ENCODE results near the gene BEST4.
"Not testable (repeated sequence)": the region's sequence is repeated elsewhere in the genome, so short reads cannot be mapped to it uniquely, and the experiment has no call there.

GRCh38 chr1:44797886-44798285 is 9.9 kb upstream of the BEST4 start:
- TF ChIP-seq CTCF, POLR2A (IDR thresholded peaks at IDR 0.05): not testable (repeated sequence)
